Activated naive CD8-positive, alpha-beta T cell treated with anti-CD3 and anti-CD28 coated beads, Interleukin-2, amount 10 ng/mL, durations not matched to agents 7 days and 5 days (primary cell): ENCODE data around the gene ZNF341. TPM values are rescaled to one million over a fixed set of nuclear protein-coding genes. Genes with fewer than 3 reads are reported as not detected.

Experiments used
- ATAC-seq: fragments of 150-1000 bp; cut with Tn5 transposase; one replicate; pipeline ENCODE4 v1.10.0; 2021; ENCODE audit warnings: low read depth, moderate library complexity
- POLR2A ChIA-PET: fragments of 350-600 bp; sonication (Branson Sonifier 250); formaldehyde crosslinking; loops from one replicate; lab custom pipeline; 2021; ENCODE audit warnings: antibody characterized with exemption; lab: Charles Lee
- DNase-seq: peaks from one replicate; pipeline ENCODE4 v3.0.0; 2021
- H3K27ac Mint-ChIP-seq: one replicate; pipeline ENCODE4 v1.8.0; 2022; ENCODE audit warnings: mild to moderate bottlenecking, mixed read lengths
- H3K27me3 Mint-ChIP-seq: one replicate; pipeline ENCODE4 v1.8.0; 2022; ENCODE audit warnings: mild to moderate bottlenecking, moderate library complexity, mixed read lengths
- H3K36me3 Mint-ChIP-seq: one replicate; pipeline ENCODE4 v1.8.0; 2021; ENCODE audit warnings: mild to moderate bottlenecking, mixed read lengths
- H3K4me1 Mint-ChIP-seq: one replicate; pipeline ENCODE4 v1.8.0; 2021; ENCODE audit warnings: mixed read lengths
- H3K4me3 Mint-ChIP-seq: one replicate; pipeline ENCODE4 v1.8.0; 2022; ENCODE audit warnings: mild to moderate bottlenecking, moderate library complexity, mixed read lengths
- H3K9me3 Mint-ChIP-seq: one replicate; pipeline ENCODE4 v1.8.0; 2021; ENCODE audit warnings: mixed read lengths
- total RNA-seq, 2 experiments: library from RNA; stranded (reverse); gene quantifications; one replicate each; pipeline ENCODE4 v1.2.3, GENCODE V29; 2021

The ZNF341 gene
- total RNA-seq, 2 experiments from 2014 or later, result 5.1 to 5.7 TPM

DNA sequence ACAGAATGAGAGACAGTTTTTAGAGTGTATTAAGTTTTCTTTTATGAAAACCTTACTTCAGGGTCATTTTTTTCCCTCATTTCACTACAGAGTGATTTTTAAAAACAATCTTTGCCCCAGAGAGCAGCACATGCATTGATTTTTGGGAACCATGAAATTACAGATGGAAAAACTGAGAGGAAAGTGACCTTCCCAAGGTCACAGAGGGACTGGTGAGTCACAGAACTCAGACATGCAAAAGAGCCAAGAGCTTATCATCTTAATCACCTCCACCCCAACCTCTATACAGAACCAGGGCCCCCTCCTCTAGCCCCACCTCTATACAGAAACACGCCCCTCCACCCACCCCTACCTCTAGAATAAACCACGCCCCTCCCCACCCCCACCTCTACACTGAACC, 22.4 kb upstream of the ZNF341 start:
- Mint-ChIP-seq H3K9me3 (no peaks in the 10 kb centered on the region), H3K4me3 (no peak overlapping the region)
- no peak for DNase-seq

DNA sequence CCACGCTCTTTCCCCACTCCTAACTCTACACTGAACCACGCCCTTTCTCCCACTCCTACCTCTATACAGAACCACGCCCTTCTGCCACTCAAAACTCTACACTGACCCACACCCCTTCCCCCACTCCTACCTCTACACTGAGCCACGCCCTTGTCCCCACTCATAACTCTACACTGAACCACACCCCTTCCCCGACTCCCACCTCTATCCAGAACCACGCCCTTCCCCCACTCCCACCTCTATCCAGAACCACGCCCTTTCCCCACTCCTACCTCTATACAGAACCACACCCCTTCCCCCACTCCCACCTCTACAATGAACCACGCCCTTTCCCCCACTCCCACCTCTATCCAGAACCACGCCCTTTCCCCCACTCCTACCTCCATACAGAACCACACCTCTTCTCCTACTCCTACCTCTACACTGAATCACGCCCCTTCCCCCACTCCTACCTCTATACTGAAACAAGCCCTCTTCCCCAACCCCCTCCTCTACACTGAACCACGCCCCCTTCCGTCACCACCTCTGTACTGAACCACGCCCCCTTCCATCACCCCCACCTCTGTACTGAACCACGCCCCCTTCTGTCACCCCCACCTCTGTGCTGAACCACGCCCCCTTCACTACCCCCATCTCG, 21.8 kb upstream of the ZNF341 start:
- POLR2A ChIA-PET, result no interaction called here
- no peak overlapping the region for H3K4me3 Mint-ChIP-seq
- ATAC-seq, result no peak
- H3K27ac Mint-ChIP-seq, result peak overlapping the region; percentile 34
- DNase-seq, result no peak
- H3K9me3 Mint-ChIP-seq, result no peaks in the 10 kb centered on the region
- H3K36me3 Mint-ChIP-seq, result peaks cover 26% of the 10 kb centered on the region
- H3K27me3 Mint-ChIP-seq, result no peaks in the 10 kb centered on the region
- peaks cover 7% of the 10 kb centered on the region for H3K4me1 Mint-ChIP-seq

More for the DNA sequence above, 22.4 kb upstream of the ZNF341 start:
- H3K4me1 Mint-ChIP-seq, result peaks cover 7% of the 10 kb centered on the region
- ATAC-seq, result no peak
- H3K27me3 Mint-ChIP-seq, result no peaks in the 10 kb centered on the region
- peak overlapping the region; percentile 21 for H3K27ac Mint-ChIP-seq
- POLR2A ChIA-PET, result interaction anchor here (0.6 kb wide), 2 partner anchors 14 to 113 kb away, joined by 3 read pairs; no protein-coding TSS in a partner anchor
- H3K36me3 Mint-ChIP-seq, result peaks cover 28% of the 10 kb centered on the region

DNA sequence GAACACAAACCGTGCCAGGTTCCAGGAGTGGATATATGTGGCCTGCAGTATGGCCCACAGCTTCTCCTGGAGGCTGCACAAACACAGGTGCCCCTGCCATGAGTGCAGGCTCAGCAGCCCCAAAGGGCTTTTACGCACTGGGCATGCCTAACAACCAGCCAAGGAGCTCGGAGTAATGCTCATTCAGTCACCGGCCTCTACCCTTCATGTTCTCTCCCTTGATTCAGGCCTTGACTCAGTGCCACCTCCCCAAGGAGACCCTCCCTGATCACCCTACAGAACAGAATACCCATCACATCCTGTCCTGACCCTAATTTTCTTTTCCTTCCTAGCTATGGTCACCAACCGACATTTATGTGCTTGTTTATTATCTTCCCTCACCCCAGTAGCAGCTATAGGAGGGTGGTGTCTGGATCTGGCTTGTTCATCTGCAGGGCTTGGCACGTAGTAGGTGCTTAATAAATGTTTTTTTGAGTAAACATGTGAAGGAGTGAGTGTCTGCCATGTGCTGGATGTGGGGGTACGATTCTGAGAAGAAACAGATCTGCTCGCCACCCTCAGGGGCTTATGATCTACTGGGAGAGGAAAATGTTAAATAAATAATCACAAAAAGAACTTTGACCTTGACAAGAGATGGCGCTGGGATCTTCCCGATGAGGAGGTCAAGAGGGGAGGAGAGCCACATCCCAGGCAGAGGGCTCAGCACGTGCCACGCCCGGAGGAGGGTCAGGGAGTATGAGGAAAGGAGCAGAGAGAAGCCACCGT, 20.9 kb upstream of the ZNF341 start:
- H3K36me3 Mint-ChIP-seq, result peaks cover 26% of the 10 kb centered on the region
- no peaks in the 10 kb centered on the region for H3K27me3 Mint-ChIP-seq
- no peak for DNase-seq
- no peak for ATAC-seq
- no peak overlapping the region for H3K4me3 Mint-ChIP-seq
- no peaks in the 10 kb centered on the region for H3K9me3 Mint-ChIP-seq
- peaks cover 7% of the 10 kb centered on the region for H3K4me1 Mint-ChIP-seq
- H3K27ac Mint-ChIP-seq, result no peak overlapping the region
- POLR2A ChIA-PET, result no interaction called here

- Mint-ChIP-seq H3K27me3 (no peaks in the 10 kb centered on the region), H3K4me3 (no peak overlapping the region), H3K36me3 (peaks cover 26% of the 10 kb centered on the region), H3K27ac (no peak overlapping the region), H3K4me1 (peaks cover 10% of the 10 kb centered on the region), H3K9me3 (no peaks in the 10 kb centered on the region)
- DNase-seq (no peak), ATAC-seq (no peak)
- POLR2A ChIA-PET, result no interaction called here
These were observed 20.4 kb upstream of the ZNF341 start for GRCh38 chr20:33711446-33711738.

- ATAC-seq (no peak), DNase-seq (no peak)
- no peak overlapping the region for H3K27ac Mint-ChIP-seq
- H3K27me3 Mint-ChIP-seq, result no peaks in the 10 kb centered on the region
- H3K9me3 Mint-ChIP-seq, result no peaks in the 10 kb centered on the region
- no peak overlapping the region for H3K4me3 Mint-ChIP-seq
- peaks cover 30% of the 10 kb centered on the region for H3K36me3 Mint-ChIP-seq
- POLR2A ChIA-PET, result interaction anchor here (1.3 kb wide), 1 partner anchor 23 kb away, joined by 3 read pairs; no protein-coding TSS in a partner anchor
- peaks cover 21% of the 10 kb centered on the region for H3K4me1 Mint-ChIP-seq
These were observed 17.9 kb upstream of the ZNF341 start for GRCh38 chr20:33713865-33714367.

DNA sequence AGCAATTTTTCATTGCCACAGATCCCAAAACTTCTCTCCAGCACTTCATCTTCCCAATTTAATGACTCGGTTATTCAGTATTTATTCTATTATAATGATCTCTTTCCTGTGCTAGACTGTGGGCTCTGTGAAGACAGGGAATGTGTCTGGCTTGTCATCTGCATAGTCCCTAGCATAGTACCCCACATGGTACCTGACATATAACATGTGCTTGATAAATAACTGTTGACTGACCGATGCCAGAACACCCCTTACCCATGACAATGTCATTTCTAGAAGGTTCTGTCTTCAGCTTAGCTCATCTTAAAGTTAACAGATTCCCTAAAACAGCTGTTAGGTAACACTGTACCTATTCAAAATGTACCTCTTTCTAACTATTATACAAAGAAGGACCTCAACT, 15.3 kb upstream of the ZNF341 start:
- Mint-ChIP-seq H3K9me3 (no peaks in the 10 kb centered on the region), H3K4me1 (peaks cover 26% of the 10 kb centered on the region), H3K4me3 (no peak overlapping the region), H3K27ac (no peak overlapping the region), H3K36me3 (peaks cover 16% of the 10 kb centered on the region), H3K27me3 (no peaks in the 10 kb centered on the region)
- DNase-seq (no peak), ATAC-seq (no peak)
- POLR2A ChIA-PET, result no interaction called here

DNA sequence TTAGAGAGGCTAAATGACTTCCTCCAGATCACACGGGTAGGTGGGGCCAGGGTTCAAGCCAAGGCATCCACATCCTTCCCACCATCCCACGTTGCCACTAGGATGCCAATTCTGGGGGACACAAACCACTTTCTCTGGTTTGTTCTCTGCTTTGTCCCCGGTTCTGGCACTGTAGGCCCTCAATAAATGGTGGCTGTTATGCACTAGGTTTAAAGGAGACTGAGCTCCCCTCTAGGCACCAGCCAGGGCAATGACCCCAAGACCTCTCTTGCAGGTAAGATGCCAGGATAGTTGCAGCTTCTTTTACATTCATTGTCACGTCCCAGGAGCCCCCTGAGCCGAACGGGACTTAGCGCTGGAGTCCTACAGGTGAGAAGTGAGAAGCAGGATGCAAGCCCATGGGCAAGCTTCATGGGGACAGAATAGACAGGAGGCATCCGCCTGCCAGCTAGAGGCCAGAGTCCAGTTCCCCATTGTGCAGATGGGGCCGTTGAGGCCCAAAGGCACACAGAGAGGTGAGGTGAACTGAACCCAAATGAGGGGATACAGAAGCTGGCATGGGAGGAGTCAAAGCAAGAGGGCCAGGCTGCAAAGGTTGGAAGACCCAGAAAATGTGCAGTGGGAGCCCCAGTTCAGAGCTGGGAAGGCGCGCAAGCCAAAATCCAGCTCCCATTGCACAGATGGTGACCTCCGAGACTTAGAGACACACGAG, 12.4 kb upstream of the ZNF341 start:
- Mint-ChIP-seq H3K27ac (peak overlapping the region; percentile 91), H3K36me3 (peaks cover 4% of the 10 kb centered on the region), H3K9me3 (no peaks in the 10 kb centered on the region), H3K4me1 (peaks cover 24% of the 10 kb centered on the region), H3K27me3 (no peaks in the 10 kb centered on the region), H3K4me3 (peak overlapping the region; percentile 90)
- POLR2A ChIA-PET, result interaction anchor here (0.8 to 2.9 kb wide), 14 partner anchors 12 to 393 kb away, joined by 3 to 46 read pairs (median 10); partner anchors contain the start of genes ACTL10, CBFA2T2, E2F1 and EIF2S2
- peak; percentile 43 for DNase-seq
- ATAC-seq, result peak; percentile 1

DNA sequence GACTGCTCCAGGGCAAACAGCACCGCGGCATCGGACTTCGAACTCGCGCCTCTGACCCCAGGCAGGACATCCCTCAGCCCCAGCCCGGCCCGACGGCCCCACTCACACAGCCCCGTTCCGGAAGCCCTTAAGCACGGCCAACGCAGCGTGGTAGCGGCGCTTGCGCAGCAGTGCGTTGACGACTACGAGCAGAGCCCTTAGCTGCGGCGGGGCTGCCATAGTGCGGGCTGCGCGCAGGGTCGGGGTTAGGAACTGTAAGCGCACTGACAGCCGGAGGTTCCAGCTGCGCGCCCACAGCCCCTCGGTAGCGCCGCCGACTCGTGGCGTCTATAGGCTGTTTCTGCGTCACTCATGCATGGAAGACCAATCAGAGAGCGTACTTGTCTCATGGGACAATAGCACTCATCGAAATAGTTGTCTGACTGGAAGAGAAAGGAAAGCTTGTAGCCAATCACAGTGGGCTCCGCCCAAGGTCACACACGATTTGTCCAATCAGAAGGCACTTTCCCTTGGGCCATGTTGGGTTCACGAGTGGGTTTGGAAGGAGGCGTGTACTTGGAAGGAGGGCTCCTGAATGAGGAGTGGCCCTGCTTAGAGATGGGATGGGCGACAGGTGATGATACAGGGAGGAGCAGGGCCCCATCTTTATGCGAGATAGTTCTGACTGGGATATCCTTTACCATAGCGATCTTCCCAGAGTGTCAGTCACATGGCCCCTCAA, 11.6 kb upstream of the ZNF341 start, which contains the start of gene PXMP4:
Gene PXMP4 (minus strand): TSS at position 322 of the 721 bp plus-strand sequence. CDS start 103 bp downstream, at position 219.
- peak; percentile 98 for ATAC-seq
- Mint-ChIP-seq H3K27ac (peak within 1 kb of the TSS; percentile 91), H3K27me3 (no peaks in the 10 kb centered on the region), H3K4me1 (peaks cover 24% of the 10 kb centered on the region), H3K4me3 (peak within 1 kb of the TSS; percentile 90), H3K9me3 (no peaks in the 10 kb centered on the region), H3K36me3 (peaks cover 4% of the 10 kb centered on the region)
- peak; percentile 86 for DNase-seq
- POLR2A ChIA-PET, result interaction anchor here (0.7 to 2.9 kb wide), 15 partner anchors 11 to 392 kb away, joined by 3 to 46 read pairs (median 9); partner anchors contain the start of genes ACTL10, CBFA2T2, E2F1 and EIF2S2

- no peaks in the 10 kb centered on the region for H3K9me3 Mint-ChIP-seq
- POLR2A ChIA-PET, result interaction anchor here (2.3 to 2.8 kb wide), 2 partner anchors 10 to 278 kb away, joined by 6 to 24 read pairs; partner anchors contain the start of genes SNTA1 and ZNF341
- ATAC-seq (no peak), DNase-seq (no peak)
- peaks cover 21% of the 10 kb centered on the region for H3K4me1 Mint-ChIP-seq
- peaks cover 4% of the 10 kb centered on the region for H3K36me3 Mint-ChIP-seq
- no peak overlapping the region for H3K4me3 Mint-ChIP-seq
- H3K27me3 Mint-ChIP-seq, result no peaks in the 10 kb centered on the region
- no peak overlapping the region for H3K27ac Mint-ChIP-seq
These were observed 10.2 kb upstream of the ZNF341 start for GRCh38 chr20:33721391-33722140.

- H3K36me3 Mint-ChIP-seq, result no peaks in the 10 kb centered on the region
- DNase-seq, result no peak
- no peak overlapping the region for H3K4me3 Mint-ChIP-seq
- no peak overlapping the region for H3K27ac Mint-ChIP-seq
- POLR2A ChIA-PET, result no interaction called here
- ATAC-seq, result no peak
- H3K27me3 Mint-ChIP-seq, result no peaks in the 10 kb centered on the region
- no peaks in the 10 kb centered on the region for H3K9me3 Mint-ChIP-seq
- H3K4me1 Mint-ChIP-seq, result peaks cover 6% of the 10 kb centered on the region
These were observed 7.2 kb upstream of the ZNF341 start for GRCh38 chr20:33724439-33725094.

DNA sequence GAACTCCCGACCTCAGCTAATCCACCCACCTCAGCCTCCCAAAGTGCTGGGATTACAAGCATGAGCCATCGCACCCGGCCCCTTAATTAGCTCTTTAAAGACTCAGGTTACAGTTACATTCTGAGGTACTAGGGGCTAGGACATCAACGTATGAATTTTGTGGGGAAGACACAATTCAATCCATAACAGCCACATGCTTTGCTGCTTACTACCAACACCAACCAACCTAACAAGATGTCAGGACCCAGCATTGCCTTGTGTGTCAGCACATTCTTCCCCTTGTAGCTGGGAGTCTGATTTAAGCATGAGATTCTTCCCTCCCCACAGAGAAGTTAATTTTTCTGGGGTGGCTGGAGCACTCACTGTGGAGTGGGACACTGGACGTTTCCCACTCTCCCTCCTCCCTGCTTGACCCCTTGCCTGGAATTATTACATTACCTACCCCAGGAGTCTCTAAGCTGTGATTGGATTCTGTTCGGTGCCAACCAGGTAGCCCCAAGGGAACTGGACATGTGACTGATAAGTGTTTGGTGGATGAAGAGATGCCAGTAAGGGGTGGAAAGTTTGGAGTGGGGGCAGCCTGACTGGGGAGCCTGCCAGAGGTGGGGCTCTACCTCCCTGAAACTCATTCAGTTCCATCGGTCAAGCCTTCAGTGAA, 6.1 kb upstream of the ZNF341 start:
- no peak for ATAC-seq
- DNase-seq, result no peak
- H3K4me1 Mint-ChIP-seq, result peaks cover 3% of the 10 kb centered on the region
- no peaks in the 10 kb centered on the region for H3K9me3 Mint-ChIP-seq
- POLR2A ChIA-PET, result interaction anchor here (1.6 kb wide), 1 partner anchor 46 kb away, joined by 3 read pairs; no protein-coding TSS in a partner anchor
- no peaks in the 10 kb centered on the region for H3K27me3 Mint-ChIP-seq
- H3K27ac Mint-ChIP-seq, result no peak overlapping the region
- no peaks in the 10 kb centered on the region for H3K36me3 Mint-ChIP-seq
- H3K4me3 Mint-ChIP-seq, result no peak overlapping the region
